Activated T-helper 1 cell treated with Interleukin-2 at 50 U/mL for 16 hours (primary cell): Measurements from ENCODE around the gene PPP6R1.

ENCODE experiments used
- DNase-seq: peaks from one replicate; pipeline ENCODE4 v3.0.0-alpha.2; 2020; ENCODE audit warnings: low read depth

Gene PPP6R1

GRCh38 chr19:55259540-55260210, 858 bp upstream of the PPP6R1 start:
- DNase-seq: no peak

- peak; percentile 35 for DNase-seq
Observed at GRCh38 chr19:55258476-55258827, 365 bp downstream of the PPP6R1 start.

- DNase-seq: no peak
Observed at GRCh38 chr19:55257461-55258420, 1.1 kb downstream of the PPP6R1 start.

- no peak for DNase-seq
Observed at GRCh38 chr19:55256562-55257460, 2.0 kb downstream of the PPP6R1 start.

- DNase-seq: no peak
Observed at GRCh38 chr19:55255618-55256423, 3.0 kb downstream of the PPP6R1 start.

- DNase-seq: no peak
Observed at GRCh38 chr19:55254625-55254977, 4.2 kb downstream of the PPP6R1 start.

- peak; percentile 36 for DNase-seq
Observed at GRCh38 chr19:55253842-55254624, 4.8 kb downstream of the PPP6R1 start.

GRCh38 chr19:55252760-55253663, 5.8 kb downstream of the PPP6R1 start:
- no peak for DNase-seq

GRCh38 chr19:55251341-55252081, 7.3 kb downstream of the PPP6R1 start:
- DNase-seq: no peak

GRCh38 chr19:55250262-55251036, 8.4 kb downstream of the PPP6R1 start:
- DNase-seq: no peak

GRCh38 chr19:55249841-55250240, 9.0 kb downstream of the PPP6R1 start:
- no peak for DNase-seq

- no peak for DNase-seq
Observed at GRCh38 chr19:55248704-55249103, 10.1 kb downstream of the PPP6R1 start.

- DNase-seq: no peak
Observed at GRCh38 chr19:55248166-55248675, 10.6 kb downstream of the PPP6R1 start.

- DNase-seq: no peak
Observed at GRCh38 chr19:55247621-55248099, 11.2 kb downstream of the PPP6R1 start.

- no peak for DNase-seq
Observed at GRCh38 chr19:55246462-55247451, 12.1 kb downstream of the PPP6R1 start.

- no peak for DNase-seq
Observed at GRCh38 chr19:55245236-55245904, 13.4 kb downstream of the PPP6R1 start.
